ENCODE results near the gene ZNF99. TPM values are rescaled to one million over a fixed set of nuclear protein-coding genes. Genes with fewer than 3 reads are reported as not detected.
"Not testable (repeated sequence)": the region's sequence is repeated elsewhere in the genome, so short reads cannot be mapped to it uniquely, and the experiment has no call there.

Gene ZNF99
- total RNA-seq, 1 donor: not detected

DNA sequence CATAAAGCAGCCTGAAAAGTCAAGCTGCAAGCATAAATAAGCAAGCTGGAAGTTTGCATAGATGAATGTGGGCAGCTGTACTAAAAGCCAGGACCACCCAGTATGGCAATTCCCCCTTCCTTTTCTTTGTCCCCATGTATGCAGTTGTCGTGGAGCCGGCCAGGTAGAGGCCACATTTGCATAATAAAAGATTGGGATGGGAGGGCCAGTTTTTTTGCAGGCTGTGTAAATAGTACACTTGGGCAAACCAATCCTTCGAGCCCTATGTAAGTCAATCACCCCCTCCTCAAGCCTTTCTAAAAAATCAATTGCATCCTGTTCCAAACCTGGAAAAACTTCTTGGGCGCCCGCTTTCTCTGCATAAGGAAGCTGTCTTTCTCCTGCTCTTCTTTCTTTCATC lies 13.1 kb upstream of the ZNF99 start:
- DNase-seq (ENCODE audit: low read depth): no peak
- TF ChIP-seq, protein P1, sequence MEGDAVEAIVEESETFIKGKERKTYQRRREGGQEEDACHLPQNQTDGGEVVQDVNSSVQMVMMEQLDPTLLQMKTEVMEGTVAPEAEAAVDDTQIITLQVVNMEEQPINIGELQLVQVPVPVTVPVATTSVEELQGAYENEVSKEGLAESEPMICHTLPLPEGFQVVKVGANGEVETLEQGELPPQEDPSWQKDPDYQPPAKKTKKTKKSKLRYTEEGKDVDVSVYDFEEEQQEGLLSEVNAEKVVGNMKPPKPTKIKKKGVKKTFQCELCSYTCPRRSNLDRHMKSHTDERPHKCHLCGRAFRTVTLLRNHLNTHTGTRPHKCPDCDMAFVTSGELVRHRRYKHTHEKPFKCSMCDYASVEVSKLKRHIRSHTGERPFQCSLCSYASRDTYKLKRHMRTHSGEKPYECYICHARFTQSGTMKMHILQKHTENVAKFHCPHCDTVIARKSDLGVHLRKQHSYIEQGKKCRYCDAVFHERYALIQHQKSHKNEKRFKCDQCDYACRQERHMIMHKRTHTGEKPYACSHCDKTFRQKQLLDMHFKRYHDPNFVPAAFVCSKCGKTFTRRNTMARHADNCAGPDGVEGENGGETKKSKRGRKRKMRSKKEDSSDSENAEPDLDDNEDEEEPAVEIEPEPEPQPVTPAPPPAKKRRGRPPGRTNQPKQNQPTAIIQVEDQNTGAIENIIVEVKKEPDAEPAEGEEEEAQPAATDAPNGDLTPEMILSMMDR (IDR thresholded peaks at IDR 0.05; ENCODE audit: insufficient read depth, low read length): no peak
- H3K4me3 ChIP-seq (ENCODE audit: low read depth, low read length): no peak overlapping the region

DNA sequence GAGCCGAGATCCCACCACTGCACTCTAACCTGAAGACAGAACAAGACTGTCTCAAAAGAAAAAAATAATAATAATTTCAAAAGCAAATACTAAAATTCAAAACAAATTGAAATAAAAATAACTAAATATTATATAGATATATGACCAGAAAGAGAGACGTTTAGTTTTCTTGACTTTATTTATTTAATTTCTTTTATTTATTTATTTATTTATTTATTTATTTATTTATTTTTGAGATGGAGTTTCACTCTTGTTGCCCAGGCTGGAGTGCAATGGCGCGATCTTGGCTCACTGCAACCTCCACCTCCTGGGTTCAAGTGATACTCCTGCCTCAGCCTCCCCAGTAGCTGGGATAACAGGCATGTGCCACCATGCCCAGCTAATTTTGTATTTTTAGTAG lies 8.9 kb upstream of the ZNF99 start:
- DNase-seq (ENCODE audit: low read depth): not testable (repeated sequence)

DNA sequence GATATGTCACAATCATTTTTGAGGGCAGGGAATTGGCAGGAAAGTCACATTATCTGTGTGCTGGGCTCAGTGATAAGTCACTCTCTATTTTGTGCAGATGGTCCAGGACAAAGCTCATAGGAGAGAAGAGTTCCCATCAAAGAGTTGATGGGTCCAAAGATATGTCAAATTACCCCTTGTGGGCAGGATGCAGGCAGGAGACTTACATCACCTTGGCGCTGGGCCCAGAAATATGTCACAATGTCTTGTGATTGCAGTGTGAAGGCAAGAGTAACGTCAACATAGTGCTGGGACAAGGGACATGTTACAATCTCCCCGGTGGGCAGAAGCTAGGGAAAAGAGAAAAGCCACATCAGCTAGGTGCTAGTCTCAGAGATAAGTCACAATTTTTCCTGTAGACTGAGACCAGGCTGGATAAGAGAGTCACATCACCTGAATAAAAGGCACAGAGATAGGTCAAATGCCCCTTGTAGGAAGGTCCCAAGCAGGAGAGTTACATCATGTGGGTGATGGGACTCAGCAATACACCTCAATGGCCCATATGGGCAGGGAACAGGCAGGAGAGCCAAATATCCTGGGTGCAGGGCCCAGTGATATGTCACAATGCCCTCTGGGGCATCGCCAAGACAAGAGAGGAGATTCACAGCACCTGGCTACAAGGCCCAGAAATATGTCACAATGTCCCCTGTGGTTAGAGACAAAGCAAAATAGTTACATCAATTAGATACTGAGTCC lies 47.9 kb downstream of the ZNF99 start:
- no peak overlapping the region for H3K4me3 ChIP-seq (ENCODE audit: low read depth, low read length)
- no peak for DNase-seq (ENCODE audit: low read depth)
- TF ChIP-seq, protein P1 (IDR thresholded peaks at IDR 0.05; ENCODE audit: insufficient read depth, low read length): no peak

More for the DNA sequence above, 8.9 kb upstream of the ZNF99 start:
- H3K4me3 ChIP-seq (ENCODE audit: low read depth, low read length): not testable (repeated sequence)

DNA sequence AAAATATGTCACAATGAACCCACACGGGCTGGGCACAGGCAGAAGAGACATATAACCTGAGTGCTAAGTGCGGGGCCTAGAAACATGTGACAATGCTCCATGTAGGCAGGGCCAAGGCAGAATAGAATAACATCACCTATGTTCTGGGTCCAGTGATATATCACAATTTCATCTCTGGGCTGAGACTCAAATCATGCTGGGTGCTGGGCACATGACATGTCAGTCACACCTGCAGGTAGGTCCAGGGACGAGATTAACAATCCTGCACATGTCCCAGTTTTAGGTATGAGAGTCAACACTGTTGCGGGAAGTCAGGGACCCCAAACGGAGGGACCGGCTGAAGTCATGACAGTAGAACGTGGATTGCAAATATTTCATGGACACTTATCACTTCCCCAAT lies 50.3 kb downstream of the ZNF99 start:
- DNase-seq (ENCODE audit: low read depth): no peak
- H3K4me3 ChIP-seq (ENCODE audit: low read depth, low read length): no peak overlapping the region
- TF ChIP-seq, protein P1 (IDR thresholded peaks at IDR 0.05; ENCODE audit: insufficient read depth, low read length): no peak

DNA sequence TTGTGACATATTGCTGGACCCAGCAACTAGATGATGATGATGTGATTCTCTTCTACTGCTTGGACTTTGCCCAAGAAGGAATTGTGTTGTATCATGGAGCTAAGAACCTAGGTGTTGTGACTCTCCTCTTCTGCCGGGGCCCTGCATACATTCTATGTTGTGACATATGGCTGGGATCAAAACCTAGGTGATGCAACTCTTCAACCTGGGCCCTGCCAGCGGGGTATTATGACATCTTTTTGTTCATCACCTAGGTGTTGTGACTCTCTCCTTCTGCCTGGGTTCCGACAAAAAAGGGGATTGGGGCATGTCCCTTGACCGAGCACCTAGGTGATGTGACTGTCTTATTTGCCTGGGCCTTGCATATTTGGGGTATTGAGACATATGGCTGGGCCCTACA lies 55.7 kb downstream of the ZNF99 start:
- H3K4me3 ChIP-seq (ENCODE audit: low read depth, low read length); DNase-seq (ENCODE audit: low read depth): not testable (repeated sequence)

DNA sequence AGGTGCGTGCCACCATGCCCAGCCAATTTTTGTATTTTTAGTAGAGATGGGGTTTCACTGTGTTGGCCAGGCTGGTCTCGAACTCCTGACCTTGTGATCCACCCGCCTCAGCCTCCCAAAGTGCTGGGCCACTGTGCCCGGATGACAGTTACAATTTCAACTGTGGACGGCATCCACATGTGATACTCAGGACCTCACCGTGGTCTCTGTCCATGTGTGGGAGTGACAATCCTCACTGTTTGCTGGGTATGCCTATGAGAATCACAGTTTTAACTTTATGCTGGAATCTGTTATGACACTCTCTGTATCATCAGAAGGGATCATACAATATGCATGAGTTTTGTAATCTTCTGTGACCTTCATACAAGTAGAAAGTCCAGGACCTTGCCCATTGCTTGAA lies 62.4 kb downstream of the ZNF99 start:
- not testable (repeated sequence) for H3K4me3 ChIP-seq (ENCODE audit: low read depth, low read length); DNase-seq (ENCODE audit: low read depth)

DNA sequence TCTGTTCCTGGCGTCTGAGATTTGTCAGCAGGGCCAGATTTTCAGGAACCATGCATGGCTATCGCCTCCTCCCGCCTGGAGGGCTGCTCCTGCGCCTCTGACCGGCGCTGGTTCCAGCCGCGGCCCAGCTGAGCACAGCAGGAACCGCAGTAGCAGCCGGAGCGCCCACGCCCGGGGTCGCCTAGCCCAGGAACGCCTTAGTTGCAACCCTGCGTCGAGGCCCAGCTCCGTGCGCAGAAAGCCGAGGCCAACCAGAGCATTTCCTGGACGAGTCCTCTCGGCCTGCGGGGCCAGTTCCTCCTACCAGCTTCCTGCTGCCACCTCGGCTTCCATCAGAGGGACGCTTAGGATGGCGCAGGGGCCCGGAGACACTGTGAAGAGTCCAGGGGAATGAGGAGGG lies 75.0 kb downstream of the ZNF99 start:
- no peak for DNase-seq (ENCODE audit: low read depth)
- H3K4me3 ChIP-seq (ENCODE audit: low read depth, low read length): no peak overlapping the region
- TF ChIP-seq, protein P1 (IDR thresholded peaks at IDR 0.05; ENCODE audit: insufficient read depth, low read length): no peak

DNA sequence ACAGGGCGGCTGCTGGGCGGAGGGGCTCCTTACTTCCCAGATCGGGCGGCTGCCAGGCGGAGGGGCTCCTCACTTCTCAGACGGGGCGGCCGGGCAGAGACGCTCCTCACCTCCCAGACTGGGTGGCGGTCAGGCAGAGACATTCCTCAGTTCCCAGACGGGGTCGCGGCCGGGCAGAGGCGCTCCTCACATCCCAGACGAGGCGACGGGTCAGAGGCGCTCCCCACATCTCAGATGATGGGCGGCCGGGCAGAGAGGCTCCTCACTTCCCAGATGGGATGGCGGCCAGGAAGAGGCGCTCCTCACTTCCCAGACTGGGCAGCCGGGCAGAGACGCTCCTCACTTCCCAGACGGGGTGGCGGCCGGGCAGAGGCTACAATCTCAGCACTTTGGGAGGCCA lies 80.9 kb downstream of the ZNF99 start:
- not testable (repeated sequence) for DNase-seq (ENCODE audit: low read depth); H3K4me3 ChIP-seq (ENCODE audit: low read depth, low read length)

DNA sequence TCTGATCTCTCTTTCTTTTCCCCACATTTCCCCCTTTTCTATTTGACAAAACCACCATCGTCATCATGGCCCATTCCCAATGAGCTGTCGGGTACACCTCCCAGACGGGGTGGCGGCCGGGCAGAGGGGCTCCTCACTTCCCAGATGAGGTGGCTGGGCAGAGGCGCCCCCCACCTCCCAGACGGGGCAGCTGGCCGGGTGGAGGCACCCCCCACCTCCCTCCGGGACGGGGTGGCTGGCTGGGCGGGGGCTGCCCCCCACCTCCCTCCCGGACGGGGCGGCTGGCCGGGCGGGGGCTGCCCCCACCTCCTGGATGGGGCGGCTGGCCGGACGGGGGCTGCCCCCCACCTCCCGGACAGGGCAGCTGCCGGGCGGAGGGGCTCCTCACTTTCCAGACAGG lies 81.3 kb downstream of the ZNF99 start:
- not testable (repeated sequence) for DNase-seq (ENCODE audit: low read depth); H3K4me3 ChIP-seq (ENCODE audit: low read depth, low read length)

Small RNAs within 50 kb of the gene (small RNA-seq; reads per million reads assigned to genes)
- gene AC008626.1: not detected
- not detected for gene AC008626.2

Other genes starting within 250 kb of the ZNF99 start
- gene ZNF492, start 149.8 kb downstream of the ZNF99 start, total RNA-seq (ENCODE audit: low replicate concordance): 0.45 TPM in 1 of 2 replicates, not detected in the other
- gene ZNF723, start 48.1 kb upstream of the ZNF99 start, total RNA-seq (ENCODE audit: low replicate concordance): not detected in 2 replicates
- gene ZNF728, start 219.0 kb upstream of the ZNF99 start, total RNA-seq (ENCODE audit: low replicate concordance): not detected in 2 replicates

All from fibroblast of the aortic adventitia (primary cell).